ENCODE results near the gene NAV3. TPM values are rescaled to one million over a fixed set of nuclear protein-coding genes. Genes with fewer than 3 reads are reported as not detected.
A peak's percentile ranks its signal among the peaks of the same experiment; 100 is the strongest.

Gene NAV3
- total RNA-seq, 1 experiment from 2014 or later, result 18.0 TPM

GRCh38 chr12:77938301-77938700 is 107.6 kb downstream of the NAV3 start:
- no peaks in the 10 kb centered on the region for H3K9me3 ChIP-seq (ENCODE audit: low read depth, low read length, poor library complexity, severe bottlenecking)
- no peak overlapping the region for H3K27ac ChIP-seq (ENCODE audit: low read depth, low read length, poor library complexity, severe bottlenecking)
- no peak for DNase-seq (ENCODE audit: low spot score)
- intact Hi-C loops (cut with micrococcal nuclease; ENCODE audit: unreplicated experiment), result loop anchor here (10.0 kb wide), 1 partner anchor 894 kb away; no protein-coding TSS in a partner anchor
- BruUV-seq (replicated peaks), result no TSS peak
- no peak overlapping the region for H3K4me3 ChIP-seq (ENCODE audit: low read depth, low read length, poor library complexity, severe bottlenecking)
- no peaks in the 10 kb centered on the region for H3K27me3 ChIP-seq (replicated peaks; ENCODE audit: insufficient read depth, low read depth, low read length, poor library complexity)
- CTCF ChIA-PET, result no interaction called here
- no peaks in the 10 kb centered on the region for H3K36me3 ChIP-seq (ENCODE audit: insufficient read depth, low read length, poor library complexity, severe bottlenecking)
- POLR2A ChIA-PET (ENCODE audit: low non-redundant PET), result no interaction called here
- TF ChIP-seq EZH2 (IDR thresholded peaks at IDR 0.05; ENCODE audit: borderline replicate concordance, low read depth, low read length, poor library complexity, severe bottlenecking) (no peak), CTCF (conservative IDR thresholded peaks at IDR 0.05; ENCODE audit: low read depth, low read length) (no peak)
- H3K4me1 ChIP-seq (ENCODE audit: insufficient read depth, low read length, poor library complexity, severe bottlenecking), result peaks cover 37% of the 10 kb centered on the region

- CTCF ChIA-PET, result interaction anchor here (1.0 kb wide), 1 partner anchor 15 kb away, joined by 3 read pairs; no protein-coding TSS in a partner anchor
- Histone ChIP-seq H3K27ac (ENCODE audit: low read depth, low read length, poor library complexity, severe bottlenecking) (peak overlapping the region; percentile 64), H3K27me3 (replicated peaks; ENCODE audit: insufficient read depth, low read depth, low read length, poor library complexity) (no peaks in the 10 kb centered on the region), H3K36me3 (ENCODE audit: insufficient read depth, low read length, poor library complexity, severe bottlenecking) (no peaks in the 10 kb centered on the region), H3K4me1 (ENCODE audit: insufficient read depth, low read length, poor library complexity, severe bottlenecking) (peaks cover 44% of the 10 kb centered on the region), H3K9me3 (ENCODE audit: low read depth, low read length, poor library complexity, severe bottlenecking) (no peaks in the 10 kb centered on the region), H3K4me3 (ENCODE audit: low read depth, low read length, poor library complexity, severe bottlenecking) (peak overlapping the region; percentile 2)
- no TSS peak for BruUV-seq (replicated peaks)
- intact Hi-C loops (cut with micrococcal nuclease; ENCODE audit: unreplicated experiment), result no loop called here
- POLR2A ChIA-PET (ENCODE audit: low non-redundant PET), result no interaction called here
- TF ChIP-seq CTCF (conservative IDR thresholded peaks at IDR 0.05; ENCODE audit: low read depth, low read length), result no peak
- TF ChIP-seq EZH2 (IDR thresholded peaks at IDR 0.05; ENCODE audit: borderline replicate concordance, low read depth, low read length, poor library complexity, severe bottlenecking), result no peak
- DNase-seq (ENCODE audit: low spot score), result peak; percentile 82
Measured at GRCh38 chr12:77940011-77940423, 109.3 kb downstream of the NAV3 start.

- intact Hi-C loops (cut with micrococcal nuclease; ENCODE audit: unreplicated experiment), result no loop called here
- H3K4me1 ChIP-seq (ENCODE audit: insufficient read depth, low read length, poor library complexity, severe bottlenecking), result peaks cover 44% of the 10 kb centered on the region
- peak overlapping the region; percentile 7 for H3K4me3 ChIP-seq (ENCODE audit: low read depth, low read length, poor library complexity, severe bottlenecking)
- DNase-seq (ENCODE audit: low spot score), result peak; percentile 68
- no peak for TF ChIP-seq EZH2 (IDR thresholded peaks at IDR 0.05; ENCODE audit: borderline replicate concordance, low read depth, low read length, poor library complexity, severe bottlenecking)
- H3K36me3 ChIP-seq (ENCODE audit: insufficient read depth, low read length, poor library complexity, severe bottlenecking), result no peaks in the 10 kb centered on the region
- peak overlapping the region; percentile 64 for H3K27ac ChIP-seq (ENCODE audit: low read depth, low read length, poor library complexity, severe bottlenecking)
- POLR2A ChIA-PET (ENCODE audit: low non-redundant PET), result no interaction called here
- no peaks in the 10 kb centered on the region for H3K9me3 ChIP-seq (ENCODE audit: low read depth, low read length, poor library complexity, severe bottlenecking)
- BruUV-seq (replicated peaks), result no TSS peak
- no peaks in the 10 kb centered on the region for H3K27me3 ChIP-seq (replicated peaks; ENCODE audit: insufficient read depth, low read depth, low read length, poor library complexity)
- CTCF ChIA-PET, result interaction anchor here (1.0 kb wide), 1 partner anchor 15 kb away, joined by 3 read pairs; no protein-coding TSS in a partner anchor
Measured at GRCh38 chr12:77940567-77940966, 109.9 kb downstream of the NAV3 start.

GRCh38 chr12:77941401-77941800 is 110.7 kb downstream of the NAV3 start:
- BruUV-seq (replicated peaks), result no TSS peak
- Histone ChIP-seq H3K36me3 (ENCODE audit: insufficient read depth, low read length, poor library complexity, severe bottlenecking) (no peaks in the 10 kb centered on the region), H3K4me3 (ENCODE audit: low read depth, low read length, poor library complexity, severe bottlenecking) (no peak overlapping the region), H3K27ac (ENCODE audit: low read depth, low read length, poor library complexity, severe bottlenecking) (peak overlapping the region; percentile 64), H3K27me3 (replicated peaks; ENCODE audit: insufficient read depth, low read depth, low read length, poor library complexity) (no peaks in the 10 kb centered on the region), H3K4me1 (ENCODE audit: insufficient read depth, low read length, poor library complexity, severe bottlenecking) (peaks cover 44% of the 10 kb centered on the region), H3K9me3 (ENCODE audit: low read depth, low read length, poor library complexity, severe bottlenecking) (no peaks in the 10 kb centered on the region)
- ChIA-PET CTCF (no interaction called here), POLR2A (ENCODE audit: low non-redundant PET) (no interaction called here)
- TF ChIP-seq CTCF (conservative IDR thresholded peaks at IDR 0.05; ENCODE audit: low read depth, low read length) (no peak), EZH2 (IDR thresholded peaks at IDR 0.05; ENCODE audit: borderline replicate concordance, low read depth, low read length, poor library complexity, severe bottlenecking) (no peak)
- intact Hi-C loops (cut with micrococcal nuclease; ENCODE audit: unreplicated experiment), result no loop called here
- DNase-seq (ENCODE audit: low spot score), result no peak

Measured in A673 (cell line).